NCI-H1105 treated with DMSO at 0.1 percent for 48 hours (cell line): Measurements from ENCODE around the gene ASB1.

Source experiments
- DNase-seq: peaks from one replicate; lab custom pipeline; 2025; lab: John Stamatoyannopoulos, UW

The ASB1 gene

GRCh38 chr2:238495422-238495821 lies 68.7 kb downstream of the ASB1 start:
- no peak for DNase-seq

GRCh38 chr2:238496756-238497609 lies 70.3 kb downstream of the ASB1 start:
- DNase-seq: no peak

- no peak for DNase-seq
Measured at GRCh38 chr2:238497610-238498005, 70.9 kb downstream of the ASB1 start.

- DNase-seq: no peak
Measured at GRCh38 chr2:238498188-238498587, 71.5 kb downstream of the ASB1 start.

- no peak for DNase-seq
Measured at GRCh38 chr2:238498691-238499295, 72.1 kb downstream of the ASB1 start.

GRCh38 chr2:238499731-238500580 lies 73.2 kb downstream of the ASB1 start:
- DNase-seq: no peak

GRCh38 chr2:238501311-238501710 lies 74.6 kb downstream of the ASB1 start:
- no peak for DNase-seq
